ENCODE results near the gene ADRA2B.

GRCh38 chr2:96120991-96121390 lies 4.6 kb upstream of the ADRA2B start:
- TF ChIP-seq EP300 (IDR thresholded peaks at IDR 0.05; ENCODE audit: low read depth) (no peak), POLR2A (IDR thresholded peaks at IDR 0.05) (no peak)
